Lower lobe of right lung (tissue), 2 donors: ENCODE measurements around the gene PGLYRP3. TPM values are rescaled to one million over a fixed set of nuclear protein-coding genes. Genes with fewer than 3 reads are reported as not detected.
A peak's percentile ranks its signal among the peaks of the same experiment; 100 is the strongest.

ENCODE experiments used
- ATAC-seq, 2 donors: fragments of 200-7000 bp; cut with Tn5 transposase; one replicate each; pipeline ENCODE4 v1.9.1; 2020 to 2022; ENCODE audit warnings: mild to moderate bottlenecking in 2 of 2, moderate library complexity in 2 of 2
- DNase-seq: peaks from one replicate; pipeline ENCODE4 v3.0.0-alpha.2; 2020
- H3K27ac ChIP-seq: fragments of 200-600 bp; one replicate; pipeline ENCODE4 v1.8.0; 2022
- H3K27me3 ChIP-seq: fragments of 200-600 bp; one replicate; pipeline ENCODE4 v1.8.0; 2022; ENCODE audit warnings: low read depth
- H3K36me3 ChIP-seq: fragments of 200-600 bp; one replicate; pipeline ENCODE4 v1.8.0; 2022; ENCODE audit warnings: mild to moderate bottlenecking
- H3K4me1 ChIP-seq: fragments of 200-600 bp; one replicate; pipeline ENCODE4 v1.8.0; 2022
- H3K4me3 ChIP-seq: fragments of 200-600 bp; one replicate; pipeline ENCODE4 v1.8.0; 2022; ENCODE audit warnings: mild to moderate bottlenecking
- H3K9me3 ChIP-seq: fragments of 200-600 bp; one replicate; pipeline ENCODE4 v1.8.0; 2022
- intact Hi-C: fragments of 100-400 bp; cut with DNase I; formaldehyde crosslinking; loops from one replicate; pipeline ENCODE4 v1.11.0; 2022
- total RNA-seq: library from RNA; stranded (reverse); fragmentation: NEBNext Ultra II Directional; extraction: Animal tissue kit (Norgen Biotek cat#: 25700); gene quantifications from one replicate; pipeline ENCODE4 v1.2.1, GENCODE V29; 2021
- TF ChIP-seq, protein P1 (sequence below): fragments of 200-600 bp; IDR thresholded peaks from one replicate; pipeline ENCODE4 v1.8.0; 2022; ENCODE audit warnings: antibody characterized with exemption, mild to moderate bottlenecking
- donor health status: DM: no; HTN: yes; CAD: no; lungs with severe emphysema.

Gene PGLYRP3
- total RNA-seq, 1 donor from 2014 or later, result not detected

DNA sequence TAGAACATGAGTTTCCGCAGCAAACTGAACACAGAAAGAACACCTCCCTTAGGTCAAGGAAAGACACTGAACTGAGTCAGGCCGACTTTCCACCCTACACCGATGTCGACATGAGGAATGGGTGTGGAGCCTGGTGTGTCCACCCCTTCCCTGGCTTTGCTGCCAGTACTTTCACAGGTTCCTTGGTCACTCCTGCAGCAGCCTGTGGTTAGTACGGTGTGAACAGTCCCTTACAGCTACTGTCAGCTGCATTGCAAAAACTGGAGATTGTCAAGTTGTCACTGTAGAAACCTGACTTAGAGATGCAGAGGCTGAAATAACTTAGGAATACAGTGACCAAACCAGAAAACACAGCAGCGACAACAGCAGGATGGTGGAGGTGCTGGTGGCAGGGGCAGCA, 7.1 kb downstream of the PGLYRP3 start:
- H3K4me3 ChIP-seq, result no peak overlapping the region
- TF ChIP-seq, protein P1, sequence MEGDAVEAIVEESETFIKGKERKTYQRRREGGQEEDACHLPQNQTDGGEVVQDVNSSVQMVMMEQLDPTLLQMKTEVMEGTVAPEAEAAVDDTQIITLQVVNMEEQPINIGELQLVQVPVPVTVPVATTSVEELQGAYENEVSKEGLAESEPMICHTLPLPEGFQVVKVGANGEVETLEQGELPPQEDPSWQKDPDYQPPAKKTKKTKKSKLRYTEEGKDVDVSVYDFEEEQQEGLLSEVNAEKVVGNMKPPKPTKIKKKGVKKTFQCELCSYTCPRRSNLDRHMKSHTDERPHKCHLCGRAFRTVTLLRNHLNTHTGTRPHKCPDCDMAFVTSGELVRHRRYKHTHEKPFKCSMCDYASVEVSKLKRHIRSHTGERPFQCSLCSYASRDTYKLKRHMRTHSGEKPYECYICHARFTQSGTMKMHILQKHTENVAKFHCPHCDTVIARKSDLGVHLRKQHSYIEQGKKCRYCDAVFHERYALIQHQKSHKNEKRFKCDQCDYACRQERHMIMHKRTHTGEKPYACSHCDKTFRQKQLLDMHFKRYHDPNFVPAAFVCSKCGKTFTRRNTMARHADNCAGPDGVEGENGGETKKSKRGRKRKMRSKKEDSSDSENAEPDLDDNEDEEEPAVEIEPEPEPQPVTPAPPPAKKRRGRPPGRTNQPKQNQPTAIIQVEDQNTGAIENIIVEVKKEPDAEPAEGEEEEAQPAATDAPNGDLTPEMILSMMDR, result no peak
- no peaks in the 10 kb centered on the region for H3K4me1 ChIP-seq
- no peaks in the 10 kb centered on the region for H3K9me3 ChIP-seq
- no peaks in the 10 kb centered on the region for H3K36me3 ChIP-seq
- H3K27ac ChIP-seq, result no peak overlapping the region
- ATAC-seq (no peak), DNase-seq (no peak)
- no peaks in the 10 kb centered on the region for H3K27me3 ChIP-seq
- intact Hi-C loops, result no loop called here

GRCh38 chr1:153302308-153302707, 10.4 kb downstream of the PGLYRP3 start:
- no peak overlapping the region for H3K27ac ChIP-seq
- intact Hi-C loops, result no loop called here
- H3K36me3 ChIP-seq, result no peaks in the 10 kb centered on the region
- no peak for DNase-seq
- no peak overlapping the region for H3K4me3 ChIP-seq
- ATAC-seq, result peak in 1 of 2 donors; percentile 26
- no peaks in the 10 kb centered on the region for H3K4me1 ChIP-seq
- no peaks in the 10 kb centered on the region for H3K9me3 ChIP-seq
- no peaks in the 10 kb centered on the region for H3K27me3 ChIP-seq
- TF ChIP-seq, protein P1, result no peak

GRCh38 chr1:153293851-153294250, 18.9 kb downstream of the PGLYRP3 start:
- intact Hi-C loops, result no loop called here
- Histone ChIP-seq H3K27me3 (peaks cover 11% of the 10 kb centered on the region), H3K4me3 (no peak overlapping the region), H3K36me3 (no peaks in the 10 kb centered on the region), H3K4me1 (no peaks in the 10 kb centered on the region), H3K27ac (no peak overlapping the region), H3K9me3 (no peaks in the 10 kb centered on the region)
- TF ChIP-seq, protein P1, result no peak
- ATAC-seq (no peak), DNase-seq (no peak)

- intact Hi-C loops, result no loop called here
- Histone ChIP-seq H3K36me3 (no peaks in the 10 kb centered on the region), H3K27me3 (peaks cover 11% of the 10 kb centered on the region), H3K4me1 (no peaks in the 10 kb centered on the region), H3K4me3 (no peak overlapping the region), H3K27ac (no peak overlapping the region), H3K9me3 (no peaks in the 10 kb centered on the region)
- ATAC-seq (no peak), DNase-seq (no peak)
- TF ChIP-seq, protein P1, result no peak
Observed at GRCh38 chr1:153293480-153293775, 19.3 kb downstream of the PGLYRP3 start.

DNA sequence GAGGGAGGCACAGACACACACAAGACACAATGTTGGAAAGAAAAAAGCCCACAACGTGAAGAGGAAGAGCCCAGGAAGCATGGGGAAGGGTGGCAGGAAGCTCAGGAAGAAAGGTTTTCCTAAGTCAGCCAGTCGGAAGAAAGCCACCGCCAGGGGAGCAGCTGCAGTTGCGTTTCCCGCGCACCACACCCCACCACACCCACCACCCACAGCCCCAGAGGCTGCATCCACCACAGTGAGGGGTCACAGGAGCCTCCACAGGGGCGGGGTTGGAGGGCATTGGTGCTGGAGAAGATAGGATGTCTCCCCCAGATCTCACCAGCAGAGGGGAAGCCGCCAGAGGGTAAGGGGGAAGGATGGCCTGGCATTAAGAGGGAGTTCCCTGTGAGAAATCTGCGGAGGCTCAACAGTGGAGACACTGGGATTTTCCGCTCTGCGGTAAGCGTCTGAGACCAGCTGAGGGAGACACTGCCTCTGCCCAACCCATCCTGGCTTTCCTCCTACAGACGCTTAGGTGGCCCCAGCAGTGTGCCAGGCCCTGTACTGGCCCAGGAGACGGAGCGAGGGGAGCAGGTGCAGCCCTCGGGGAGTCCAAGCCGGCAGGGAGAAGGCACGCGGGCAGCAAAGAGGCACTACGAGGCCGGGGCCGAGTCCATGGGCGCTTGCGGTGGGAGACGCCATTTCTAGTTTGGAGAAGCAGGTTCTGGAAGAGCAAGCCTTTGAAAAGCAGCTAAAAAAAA, 19.8 kb downstream of the PGLYRP3 start:
- TF ChIP-seq, protein P1, result no peak
- Histone ChIP-seq H3K36me3 (no peaks in the 10 kb centered on the region), H3K4me1 (no peaks in the 10 kb centered on the region), H3K27ac (no peak overlapping the region), H3K9me3 (no peaks in the 10 kb centered on the region), H3K4me3 (no peak overlapping the region), H3K27me3 (peaks cover 11% of the 10 kb centered on the region)
- ATAC-seq (no peak), DNase-seq (no peak)
- intact Hi-C loops, result no loop called here
